NCI-H1105 treated with DMSO at 0.1 percent for 48 hours (cell line): ENCODE results near the gene FAM163A.

ENCODE experiments used
- DNase-seq: peaks from one replicate; lab custom pipeline; 2025; lab: John Stamatoyannopoulos, UW

FAM163A gene

DNA sequence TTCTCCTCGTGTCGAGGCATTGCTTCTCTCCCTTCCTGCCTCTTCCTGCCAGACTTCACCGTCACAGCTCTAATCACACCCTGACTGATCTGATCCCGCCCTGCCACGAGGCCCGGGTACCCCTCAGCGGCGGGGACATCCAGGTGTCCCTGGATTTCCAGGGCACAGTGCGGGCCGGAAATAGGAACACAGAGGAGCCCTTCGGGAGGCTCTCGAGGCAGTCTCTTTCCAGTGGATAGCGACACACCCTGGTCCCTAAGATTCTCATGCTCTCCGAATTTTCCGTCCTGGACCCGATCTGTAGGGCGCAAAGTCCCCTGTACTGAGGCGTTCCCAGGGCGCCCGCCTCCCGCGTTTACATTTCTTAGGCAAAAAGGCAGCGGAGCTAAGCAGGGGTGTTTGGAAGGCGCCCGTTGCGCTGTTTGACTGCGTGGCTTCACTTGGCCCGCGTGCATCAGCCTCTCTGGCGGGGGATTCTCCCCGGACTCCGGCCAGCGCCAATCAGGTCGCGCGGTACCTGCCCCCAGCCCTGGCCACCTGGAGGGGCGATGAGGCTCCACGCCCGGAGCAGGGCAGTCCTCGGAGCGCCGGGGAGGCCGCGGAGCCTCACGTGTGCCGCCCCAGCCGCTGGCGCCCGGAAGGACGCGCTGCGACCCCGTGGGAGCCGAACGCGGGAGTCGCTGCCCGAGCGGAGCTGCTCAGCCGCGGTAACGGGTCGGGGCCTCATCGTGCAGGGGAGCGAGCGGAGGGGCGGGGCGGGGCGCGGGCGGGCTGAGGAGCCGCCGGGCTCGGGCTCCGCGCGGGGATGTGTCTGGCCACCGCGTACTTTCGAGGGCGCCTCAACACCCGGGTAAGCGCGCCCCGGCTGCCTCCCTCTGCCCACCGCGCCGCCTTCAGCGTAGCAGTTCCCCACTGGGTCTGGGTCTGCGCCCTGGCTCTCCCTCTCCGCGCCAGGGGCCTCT lies at the start of gene FAM163A:
TSS of gene FAM163A (plus strand) at position 575 of the 962 bp plus-strand sequence. CDS start 69,807 bp downstream, outside the sequence.
- DNase-seq: peak; percentile 32

DNA sequence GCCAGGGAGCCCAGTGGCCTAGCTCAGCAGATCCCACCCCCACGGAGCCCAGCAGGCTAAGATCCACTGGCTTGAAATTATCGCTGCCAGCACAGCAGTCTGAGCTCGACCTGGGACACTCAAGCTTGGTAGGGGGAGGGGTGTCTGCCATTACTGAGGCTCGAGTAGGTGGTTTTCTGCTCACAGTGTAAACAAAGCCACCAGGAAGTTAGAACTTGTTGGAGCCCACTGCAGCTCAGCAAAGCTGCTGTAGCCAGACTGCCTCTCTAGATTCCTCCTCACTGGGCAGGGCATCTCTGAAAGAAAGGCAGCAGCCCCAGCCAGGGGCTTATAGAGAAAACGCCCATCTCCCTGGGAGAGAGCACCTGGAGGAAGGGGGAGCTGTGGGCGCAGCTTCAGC lies 48.6 kb upstream of the FAM163A start:
- DNase-seq: peak; percentile 6

DNA sequence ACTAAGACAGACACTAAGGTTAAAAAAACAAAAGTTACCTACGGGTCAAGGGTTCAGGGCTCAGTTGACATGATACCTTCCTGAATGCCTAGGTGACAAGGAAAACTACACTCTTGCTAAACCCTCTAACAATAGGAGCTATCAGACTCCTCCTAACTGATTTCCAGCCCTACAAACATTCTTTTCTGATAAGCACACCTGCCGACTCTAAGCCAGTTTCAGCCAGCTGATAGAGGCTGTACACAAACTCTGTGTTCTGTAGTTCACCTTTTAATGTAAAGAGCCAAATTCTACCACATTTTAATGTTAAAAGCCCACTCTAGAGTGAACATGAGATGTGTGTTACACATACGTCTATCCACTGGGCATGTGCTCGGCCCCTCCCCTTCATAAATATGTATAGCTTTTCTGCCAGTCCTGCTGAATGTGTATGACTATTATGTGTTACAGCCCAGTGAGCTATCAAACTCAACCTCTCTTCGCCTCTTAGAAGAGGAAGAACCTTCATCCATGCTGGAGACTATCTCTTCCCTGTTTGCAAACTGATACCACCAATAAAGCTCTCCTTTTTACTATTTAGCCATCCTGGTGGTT lies 40.0 kb upstream of the FAM163A start:
- no peak for DNase-seq

DNA sequence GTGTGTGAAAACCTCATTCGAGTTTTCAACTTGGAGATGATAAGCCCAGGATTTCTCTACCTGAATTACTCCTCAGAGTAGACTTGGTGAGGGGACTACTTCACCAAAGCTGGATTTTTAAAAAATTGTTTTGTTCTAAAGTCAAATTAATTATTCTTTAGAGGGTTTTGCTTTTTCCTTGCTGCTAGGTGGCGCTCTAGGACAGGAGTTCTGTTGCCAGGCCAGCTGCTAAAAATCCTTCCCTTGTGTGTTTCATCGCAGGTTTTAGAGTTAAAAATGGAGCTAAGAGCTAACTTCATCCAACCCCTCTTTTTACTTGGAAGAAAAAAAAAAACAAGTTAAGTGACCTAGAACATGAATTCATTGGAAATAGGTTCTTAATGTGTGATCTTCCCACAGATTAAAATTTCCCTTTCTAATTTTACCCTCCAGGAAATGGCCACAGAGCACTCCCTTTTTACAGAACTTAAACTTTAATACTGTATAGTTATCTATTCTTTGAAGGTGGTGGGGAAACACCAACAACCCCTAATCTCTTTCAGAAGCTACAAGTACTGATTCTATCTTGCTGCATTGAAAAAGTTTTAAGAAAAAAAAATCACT lies 36.7 kb upstream of the FAM163A start:
- peak; percentile 70 for DNase-seq

DNA sequence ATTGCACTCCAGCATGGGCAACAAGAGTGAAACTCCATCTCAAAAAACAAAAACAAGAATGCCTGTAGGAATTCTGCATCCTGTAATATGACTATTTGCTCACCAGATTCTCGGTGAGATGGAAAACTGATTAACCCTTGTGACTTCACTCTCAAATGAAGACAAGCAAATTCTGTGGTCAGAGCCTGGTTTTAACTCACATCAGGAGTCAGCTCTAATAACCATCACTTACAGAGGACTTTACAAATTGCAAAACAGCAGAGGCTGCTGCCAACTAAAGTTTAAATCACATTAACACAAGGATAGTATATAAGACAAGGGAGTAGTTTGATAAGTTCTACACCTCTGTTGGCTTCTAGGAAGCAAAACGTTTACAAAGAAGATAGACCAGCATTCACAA lies 35.7 kb upstream of the FAM163A start:
- no peak for DNase-seq

DNA sequence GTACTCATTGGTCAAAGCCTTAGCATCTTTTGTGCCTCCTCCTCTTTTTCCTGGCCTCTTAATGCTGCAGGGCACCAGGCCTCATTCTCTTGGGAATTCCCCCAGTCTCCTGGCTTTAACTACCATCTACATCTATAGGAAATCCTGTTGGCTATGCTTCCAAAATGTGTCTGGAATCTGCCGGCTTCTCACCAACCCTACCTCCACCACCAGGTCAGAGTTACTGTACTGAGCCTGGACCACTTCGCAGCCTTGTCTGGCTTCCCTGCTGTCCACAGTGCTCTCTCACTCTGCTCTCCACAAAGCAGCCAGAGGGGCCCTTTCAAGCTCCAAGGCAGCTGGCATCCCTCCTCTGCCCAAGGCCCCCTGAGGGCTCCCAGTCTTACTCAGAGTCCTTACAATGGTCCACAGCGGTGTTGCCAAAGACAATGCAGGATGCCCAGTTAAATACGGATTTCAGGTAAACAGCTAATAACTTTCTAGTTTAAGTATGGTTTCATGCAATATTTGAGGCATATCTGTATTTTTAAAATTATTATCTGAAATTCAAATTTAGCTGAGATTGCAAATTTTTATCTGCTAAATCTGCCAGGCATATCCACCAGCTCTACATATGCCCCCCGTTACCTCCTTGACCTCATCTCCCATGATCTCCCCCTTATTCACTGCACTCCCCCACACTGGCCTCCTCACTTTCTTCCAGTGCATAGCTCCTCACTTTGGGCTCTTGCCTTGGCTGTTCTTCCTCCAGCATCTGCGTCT lies 34.5 kb upstream of the FAM163A start:
- no peak for DNase-seq

DNA sequence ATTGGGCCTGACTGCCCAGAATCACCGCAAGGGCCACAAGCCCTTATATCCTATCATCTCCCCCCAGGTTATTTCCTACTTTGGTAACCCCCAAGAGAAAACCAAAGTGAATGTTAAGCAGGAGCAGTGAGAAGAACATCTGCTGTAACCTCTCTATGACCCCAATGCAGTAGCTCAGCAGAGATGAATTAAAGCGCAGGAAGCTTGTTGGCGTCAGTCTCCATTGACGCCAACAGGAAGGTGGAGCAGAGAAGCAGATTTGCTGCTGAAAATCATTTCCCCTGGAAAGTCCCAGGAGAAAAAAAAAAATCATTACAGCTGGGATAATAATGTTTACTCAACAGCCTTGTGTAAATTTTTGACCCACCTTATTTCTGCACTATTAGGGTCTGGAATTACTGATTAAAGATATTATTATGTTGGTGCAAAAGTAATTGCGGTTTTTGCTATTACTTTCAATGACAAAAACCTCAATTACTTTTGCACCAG lies 33.2 kb upstream of the FAM163A start:
- DNase-seq: no peak

DNA sequence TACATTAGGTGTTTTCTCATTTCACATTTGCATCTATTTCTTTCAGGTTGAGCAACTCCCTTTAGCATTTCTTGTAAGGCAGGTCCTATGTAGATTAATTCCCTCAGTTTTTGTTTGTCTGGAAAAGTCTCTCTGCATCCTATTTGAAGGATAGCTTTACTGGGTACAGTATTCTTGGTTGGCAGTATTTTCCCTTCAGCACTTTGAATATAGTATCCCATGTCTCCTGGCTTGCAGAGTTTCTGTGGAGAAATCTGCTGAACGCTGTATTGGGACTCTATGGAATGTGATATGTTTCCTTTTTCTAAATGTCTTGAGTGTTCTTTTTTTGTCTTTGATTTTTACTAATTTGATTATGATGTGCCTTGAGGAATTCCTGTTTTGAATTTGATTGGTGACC lies 28.9 kb upstream of the FAM163A start:
- DNase-seq: no peak

DNA sequence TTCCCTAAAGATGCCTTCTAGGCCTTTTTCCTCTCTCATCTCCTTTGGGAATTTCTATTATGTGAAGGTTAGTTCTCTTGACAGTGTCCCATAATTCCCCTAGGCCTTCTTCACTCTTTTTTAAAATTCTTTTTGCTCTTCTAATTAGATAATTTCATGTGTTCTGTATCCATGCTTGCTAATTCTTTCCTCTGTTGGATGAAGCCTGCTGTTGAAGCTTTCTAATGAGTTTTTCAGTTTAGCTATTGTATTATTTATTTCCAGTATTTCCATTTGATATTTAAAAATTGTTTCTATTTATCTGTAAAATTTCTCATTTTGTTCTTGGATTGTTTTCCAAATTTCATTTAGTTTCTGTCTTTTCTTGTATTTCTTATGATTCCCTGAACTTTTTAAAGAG lies 28.5 kb upstream of the FAM163A start:
- DNase-seq: no peak

DNA sequence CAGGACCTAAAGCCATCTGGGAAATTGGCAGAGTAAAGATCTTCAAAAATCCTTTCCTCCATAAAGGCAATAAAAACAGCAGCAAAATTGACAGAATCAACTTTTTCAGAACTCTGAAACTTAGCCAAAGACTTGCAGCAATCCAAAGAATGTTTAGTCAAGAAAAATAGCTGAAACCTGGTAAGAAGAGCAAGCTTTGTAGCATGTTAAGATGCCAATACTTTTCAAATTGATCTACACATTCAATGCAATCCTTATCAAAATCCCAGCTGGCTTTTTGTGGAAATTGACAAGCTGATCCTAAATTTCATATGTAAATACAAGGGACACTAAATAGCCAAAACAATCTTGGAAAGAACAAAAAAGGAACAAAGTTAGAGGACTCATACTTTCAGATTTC lies 23.8 kb upstream of the FAM163A start:
- DNase-seq: no peak

DNA sequence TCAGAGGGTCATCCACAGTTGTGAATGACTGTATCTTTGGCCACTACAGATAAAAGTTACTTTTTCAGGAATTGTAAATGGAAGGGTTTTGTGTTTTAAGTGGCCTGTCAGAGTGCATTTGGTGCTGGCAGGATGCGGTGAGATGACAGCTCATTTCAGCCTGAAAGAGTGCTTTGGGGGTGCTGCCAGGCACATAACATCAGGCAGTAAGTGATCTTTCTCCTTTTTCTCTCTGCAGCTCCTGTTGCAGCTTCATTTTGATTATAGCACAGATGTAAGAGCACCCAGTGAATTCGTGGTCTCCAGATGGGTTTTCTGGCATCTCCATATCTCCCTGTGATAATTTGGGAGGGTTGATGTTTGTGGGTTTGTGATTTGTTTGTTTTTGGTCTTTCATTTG lies 14.8 kb upstream of the FAM163A start:
- DNase-seq: no peak

DNA sequence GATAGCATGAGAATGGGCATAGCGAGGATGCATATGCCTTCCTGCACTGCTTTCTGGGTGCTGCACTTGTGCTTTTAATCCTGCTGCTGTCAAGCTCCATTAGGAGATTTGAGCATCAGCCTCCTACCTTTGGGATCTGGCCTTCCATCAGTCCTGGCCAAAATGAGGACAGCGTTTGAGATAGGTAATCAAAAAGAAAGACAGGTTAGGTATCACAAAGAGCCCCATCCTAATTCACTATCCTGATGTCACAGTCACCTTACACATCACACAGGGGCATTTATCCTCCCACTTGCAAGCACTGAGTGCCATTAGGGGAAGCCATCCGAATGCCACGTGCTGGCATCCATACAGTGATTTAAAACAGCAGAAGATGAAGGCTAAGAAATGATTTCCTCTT lies 13.2 kb upstream of the FAM163A start:
- no peak for DNase-seq

DNA sequence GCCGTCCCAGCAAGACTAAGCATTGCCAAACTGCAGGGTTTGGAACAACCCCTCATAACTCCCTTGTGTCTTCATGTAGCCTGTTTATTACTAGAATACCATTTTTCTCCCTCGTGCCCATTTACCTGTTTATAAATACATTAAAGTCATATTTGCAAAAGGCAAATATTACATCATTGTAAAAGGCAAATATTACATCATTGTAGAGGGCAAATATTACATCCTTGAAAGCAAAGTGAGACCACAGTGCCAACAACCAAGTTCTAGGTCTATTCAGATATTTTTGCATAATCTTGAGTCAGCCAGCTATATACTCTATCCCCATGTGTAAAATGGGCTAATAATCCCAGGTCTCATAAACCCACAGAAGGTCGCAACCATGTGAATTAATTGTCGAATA lies 11.4 kb upstream of the FAM163A start:
- no peak for DNase-seq

DNA sequence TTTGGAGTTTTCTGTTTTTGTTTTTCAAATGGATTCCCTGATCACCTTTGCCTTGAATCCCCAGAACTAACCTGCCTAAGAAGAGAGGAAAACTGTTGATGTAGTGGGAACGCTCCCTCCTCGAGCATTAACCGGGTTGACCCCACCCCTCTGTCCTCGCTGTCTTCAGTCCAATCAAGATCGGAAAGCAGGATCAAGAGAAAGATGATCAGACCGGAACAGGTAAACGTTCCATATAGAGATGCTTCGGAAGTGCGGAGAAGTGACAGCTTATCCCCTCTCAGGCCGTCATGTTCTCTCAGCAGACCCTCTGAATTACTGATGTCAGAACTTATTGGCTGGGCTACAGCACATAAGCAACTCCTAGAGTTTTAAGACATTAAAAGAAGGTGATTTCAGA lies 800 bp upstream of the FAM163A start:
- DNase-seq: no peak

DNA sequence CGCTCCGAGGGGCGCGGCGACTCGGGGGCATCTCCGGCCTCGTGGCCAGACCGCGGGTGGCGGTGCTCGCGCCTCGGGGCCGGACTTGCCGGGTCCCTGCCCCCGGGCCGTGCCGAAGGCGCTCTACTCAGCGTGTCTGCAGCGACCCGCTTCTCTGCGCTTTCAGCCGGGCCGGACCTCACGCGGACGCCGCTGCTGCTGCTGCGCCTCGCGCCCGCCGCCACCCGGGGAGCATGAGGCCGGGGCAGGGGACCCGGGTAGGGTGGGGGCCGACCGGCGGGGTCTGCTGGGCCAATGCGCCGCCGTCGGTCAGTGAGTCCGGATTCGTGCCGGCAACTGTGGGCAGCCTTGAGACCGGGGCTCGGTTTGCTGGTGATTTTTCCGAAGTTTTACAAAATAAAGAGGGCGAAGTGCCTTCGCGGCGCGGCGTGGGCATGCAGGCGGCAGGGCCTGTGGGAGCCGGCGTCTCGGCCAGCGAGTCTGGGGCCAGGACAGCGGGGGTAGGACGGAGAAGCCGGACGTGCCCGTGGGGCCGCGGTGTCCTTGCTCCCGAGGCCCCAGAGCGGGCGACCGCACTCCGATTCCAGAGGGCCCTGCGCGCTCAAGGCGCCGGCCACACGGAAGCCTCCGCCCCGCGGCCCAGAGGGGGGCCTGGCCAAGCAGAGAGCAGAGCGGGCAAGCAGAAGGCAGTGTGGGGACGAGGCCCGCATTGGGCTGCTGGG lies 749 bp downstream of the FAM163A start:
- DNase-seq: no peak

DNA sequence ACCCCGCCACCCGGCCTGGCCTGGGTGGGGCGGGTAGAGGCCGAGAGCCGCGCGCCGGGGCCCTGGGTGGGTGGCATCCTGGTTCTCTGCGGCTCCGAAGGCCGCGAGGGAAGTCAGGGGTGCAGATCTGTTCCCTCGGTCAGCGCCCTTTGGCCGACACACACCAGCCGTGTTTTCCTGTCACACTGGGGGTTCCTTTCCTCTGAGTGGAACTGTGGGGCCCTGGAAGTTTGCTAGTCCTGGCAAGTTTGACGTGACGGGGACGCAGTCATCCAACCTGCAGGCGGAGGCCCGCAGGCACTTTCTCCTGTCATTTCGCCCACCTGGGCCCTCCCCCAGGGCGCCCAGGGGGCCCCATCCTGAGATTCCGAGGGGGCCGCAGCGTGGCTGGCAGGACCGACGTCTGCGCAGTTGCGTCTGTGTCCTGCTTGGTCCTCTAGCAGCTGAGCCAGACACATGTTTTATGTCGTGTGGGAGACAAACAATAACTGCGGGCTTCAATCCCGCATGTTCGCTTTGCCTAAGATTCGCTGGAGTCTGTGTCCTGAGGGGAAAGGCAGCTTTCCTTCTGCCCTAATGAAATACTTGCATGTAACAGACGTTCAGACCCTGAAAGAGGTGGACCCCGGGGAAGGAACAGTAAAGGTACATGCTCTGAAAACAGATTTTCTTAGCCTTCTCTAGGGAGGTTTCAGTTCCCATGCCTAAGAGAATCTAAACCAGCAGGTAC lies 1.5 kb downstream of the FAM163A start:
- DNase-seq: no peak

DNA sequence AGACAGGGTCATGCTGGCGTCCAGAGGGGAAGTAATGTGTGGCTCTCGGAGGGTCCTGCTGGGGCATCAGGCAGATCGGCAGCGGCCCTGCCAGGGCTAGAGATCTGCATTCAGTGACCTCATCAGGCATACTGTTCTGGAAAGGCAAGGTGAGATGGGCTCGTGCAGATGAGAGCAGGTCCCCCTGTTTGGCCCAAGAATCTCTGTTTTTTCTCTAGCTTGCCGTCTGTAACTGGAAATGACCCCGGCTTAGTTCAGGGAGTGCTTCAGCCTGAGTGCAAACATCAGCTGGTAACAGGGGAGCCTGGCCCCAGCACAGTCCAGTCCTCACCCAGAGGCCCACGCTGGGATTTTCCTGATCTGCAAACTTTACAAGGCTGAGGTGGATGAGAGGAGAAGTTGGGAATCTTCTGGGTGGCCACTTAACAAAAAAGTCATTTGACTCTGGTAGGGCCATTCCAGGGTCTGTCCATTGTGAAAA lies 2.1 kb downstream of the FAM163A start:
- no peak for DNase-seq

DNA sequence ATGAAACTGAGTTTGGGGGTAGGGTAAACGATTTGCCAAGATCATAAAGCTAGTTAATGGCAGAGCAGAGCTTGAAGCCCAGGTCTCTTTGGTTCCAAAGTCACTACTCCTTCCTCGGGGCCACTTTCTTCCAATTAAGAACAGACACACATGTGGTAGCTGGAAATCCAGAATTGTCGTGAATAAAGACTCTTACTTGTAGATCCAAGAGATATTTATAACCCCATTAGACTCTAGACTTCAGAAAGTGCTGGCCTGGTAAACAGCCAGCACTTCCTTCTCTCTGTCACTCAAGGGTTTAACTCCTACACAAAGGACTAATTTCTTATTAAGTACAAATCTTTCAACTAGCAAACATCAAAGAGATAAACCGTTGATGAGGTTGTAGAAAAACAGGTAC lies 2.7 kb downstream of the FAM163A start:
- DNase-seq: no peak

DNA sequence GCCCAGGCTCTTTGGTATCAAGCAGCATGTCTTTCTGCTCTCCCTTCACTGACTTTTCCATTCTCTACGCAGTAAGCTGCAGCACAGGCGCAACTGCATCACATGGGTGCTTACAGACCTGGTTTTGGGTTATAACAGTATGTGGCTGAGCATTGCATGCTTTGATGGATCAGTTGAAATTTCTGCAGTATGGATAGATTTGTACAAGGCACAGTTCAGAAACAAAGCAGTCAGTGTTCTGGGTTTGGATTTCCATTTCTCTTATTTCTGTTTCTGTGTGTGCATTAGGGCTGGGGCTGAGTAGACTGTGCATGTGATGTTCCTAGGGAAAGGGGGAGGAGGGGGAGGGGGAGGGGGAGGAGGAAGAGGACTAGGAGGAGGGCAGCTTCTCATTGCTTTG lies 4.5 kb downstream of the FAM163A start:
- no peak for DNase-seq

DNA sequence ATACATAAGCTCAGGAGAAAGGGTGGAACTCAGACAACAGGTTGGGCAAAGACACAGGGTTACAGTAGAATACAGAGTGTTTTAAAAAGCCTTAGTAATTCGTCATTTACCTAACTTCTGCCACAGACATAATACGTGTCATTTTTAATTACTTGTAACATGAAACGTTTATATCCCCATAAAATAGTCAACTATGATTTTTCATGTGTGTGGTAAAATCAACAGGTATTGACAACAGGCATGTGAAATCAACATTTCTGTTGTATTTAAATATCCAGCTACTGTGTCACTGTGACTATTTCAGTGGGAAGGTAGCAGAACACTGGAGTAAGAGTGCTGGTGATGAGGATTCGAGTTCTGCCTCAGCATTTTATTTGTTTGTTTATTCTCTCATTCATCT lies 5.7 kb downstream of the FAM163A start:
- DNase-seq: no peak

DNA sequence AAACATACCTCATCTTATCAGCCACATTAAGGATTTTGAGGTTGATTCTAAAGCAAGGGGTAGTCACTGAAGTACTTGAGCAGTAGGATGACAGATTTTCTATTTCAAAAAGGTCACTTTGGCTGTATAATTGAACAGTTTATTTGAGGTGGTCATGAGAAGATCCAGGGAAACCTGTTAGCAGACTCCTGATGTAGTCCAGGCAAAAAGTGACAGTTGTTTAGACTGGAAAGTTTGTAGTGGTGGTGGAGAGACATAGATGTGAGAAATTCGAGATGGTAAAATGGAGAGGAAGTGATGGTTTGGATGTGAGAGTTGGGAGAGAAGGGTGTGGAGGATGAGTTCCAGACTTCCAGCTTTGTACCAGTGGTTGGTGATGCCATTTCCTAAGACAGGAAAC lies 7.5 kb downstream of the FAM163A start:
- DNase-seq: no peak
